CD14-positive monocyte (primary cell): ENCODE data around the gene FGF14. TPM values are rescaled to one million over a fixed set of nuclear protein-coding genes. Genes with fewer than 3 reads are reported as not detected.

Source experiments
- DNase-seq, 3 donors: peaks; one replicate each; pipeline ENCODE4 v3.0.0-alpha.2; 2011 to 2022
- H2AFZ ChIP-seq: 2 replicates; pipeline ENCODE4 v1.6.0; 2012; ENCODE audit warnings: mild to moderate bottlenecking, low read depth, low read length, inconsistent platforms; ENCODE audit not compliant: insufficient read depth, poor library complexity, severe bottlenecking
- H3K27ac ChIP-seq, 2 donors: 1 replicate in 1 of 2; 2 replicates in 1 of 2; pipeline ENCODE4 v1.5.1; 2012 to 2013; ENCODE audit warnings: low read length in 2 of 2, control low read depth in 1 of 2, inconsistent platforms in 1 of 2, low read depth in 1 of 2, mild to moderate bottlenecking in 1 of 2
- H3K27me3 ChIP-seq, 2 donors: one replicate each; pipeline versions ENCODE4 v1.6.0 to v1.6.1; 2011 to 2013; ENCODE audit warnings: low read length in 2 of 2; ENCODE audit not compliant: control insufficient read depth in 2 of 2, insufficient read depth in 2 of 2
- H3K36me3 ChIP-seq, 2 donors: replicated peaks in 1 of 2; 1 replicate in 1 of 2; 2 replicates in 1 of 2; pipeline versions ENCODE4 v1.5.1 to v1.6.1; 2012 to 2013; ENCODE audit warnings: low read length in 2 of 2, control low read depth in 1 of 2, inconsistent platforms in 1 of 2, mild to moderate bottlenecking in 1 of 2; ENCODE audit not compliant: insufficient read depth in 2 of 2, control insufficient read depth in 1 of 2
- H3K4me1 ChIP-seq, 2 donors: 1 replicate in 1 of 2; 2 replicates in 1 of 2; pipeline versions ENCODE4 v1.5.1 to v1.6.1; 2012 to 2013; ENCODE audit warnings: low read length in 2 of 2, control low read depth in 1 of 2, inconsistent platforms in 1 of 2, mild to moderate bottlenecking in 1 of 2, moderate library complexity in 1 of 2; ENCODE audit not compliant: insufficient read depth in 2 of 2, control insufficient read depth in 1 of 2
- H3K4me2 ChIP-seq: replicated peaks from 2 replicates; pipeline ENCODE3; 2012; ENCODE audit warnings: low read length, moderate library complexity, mild to moderate bottlenecking; ENCODE audit not compliant: poor library complexity, severe bottlenecking; ENCODE audit errors: extremely low read depth
- H3K4me3 ChIP-seq, 3 experiments: fragments of 200-600 bp in 1 of 3; sonication (generic) in 1 of 3; replicated peaks in 1 of 3; 1 replicate in 2 of 3; 2 replicates in 1 of 3; pipeline ENCODE4 v1.5.1; 2011 to 2013; ENCODE audit warnings: low read length in 3 of 3, mild to moderate bottlenecking in 3 of 3, control low read depth in 2 of 3, low read depth in 2 of 3, inconsistent platforms in 1 of 3, moderate library complexity in 1 of 3
- H3K79me2 ChIP-seq: 2 replicates; pipeline ENCODE4 v1.6.0; 2012; ENCODE audit warnings: mild to moderate bottlenecking, control low read depth, inconsistent platforms, low read length, moderate library complexity; ENCODE audit not compliant: insufficient read depth
- H3K9ac ChIP-seq: 2 replicates; pipeline ENCODE4 v1.6.0; 2017; ENCODE audit warnings: low read length, mild to moderate bottlenecking; ENCODE audit not compliant: insufficient read depth, poor library complexity, severe bottlenecking
- H3K9me3 ChIP-seq, 2 donors: replicated peaks in 1 of 2; 1 replicate in 1 of 2; 2 replicates in 1 of 2; pipeline versions ENCODE4 v1.5.1 to v1.6.1; 2012 to 2013; ENCODE audit warnings: low read length in 2 of 2, control low read depth in 1 of 2; ENCODE audit not compliant: control insufficient read depth in 1 of 2, insufficient read depth in 1 of 2
- H4K20me1 ChIP-seq: 2 replicates; pipeline ENCODE4 v1.6.0; 2012; ENCODE audit warnings: mild to moderate bottlenecking, low read length, control low read depth, moderate library complexity; ENCODE audit not compliant: insufficient read depth
- H3K27ac Mint-ChIP-seq, 7 donors: one replicate each; pipeline ENCODE4 v1.8.0; 2020; ENCODE audit warnings: mild to moderate bottlenecking in 7 of 7, mixed read lengths in 7 of 7, moderate library complexity in 6 of 7, inconsistent platforms in 2 of 7
- H3K27me3 Mint-ChIP-seq, 3 donors: one replicate each; pipeline ENCODE4 v1.8.0; 2021 to 2022; ENCODE audit warnings: low read depth in 3 of 3, mild to moderate bottlenecking in 3 of 3, mixed read lengths in 3 of 3, moderate library complexity in 3 of 3, inconsistent platforms in 1 of 3
- H3K36me3 Mint-ChIP-seq, 2 donors: one replicate each; pipeline ENCODE4 v1.8.0; 2020; ENCODE audit warnings: mixed read lengths in 2 of 2, inconsistent platforms in 1 of 2, mild to moderate bottlenecking in 1 of 2
- H3K4me1 Mint-ChIP-seq: one replicate; pipeline ENCODE4 v1.8.0; 2020; ENCODE audit warnings: mild to moderate bottlenecking, mixed read lengths
- H3K4me3 Mint-ChIP-seq, 2 donors: one replicate each; pipeline ENCODE4 v1.8.0; 2020; ENCODE audit warnings: mild to moderate bottlenecking in 2 of 2, mixed read lengths in 2 of 2, moderate library complexity in 1 of 2
- H3K9me3 Mint-ChIP-seq, 7 donors: one replicate each; pipeline ENCODE4 v1.8.0; 2020 to 2022; ENCODE audit warnings: mixed read lengths in 7 of 7, mild to moderate bottlenecking in 6 of 7, moderate library complexity in 6 of 7, inconsistent platforms in 2 of 7
- CTCF ChIP-seq: fragments of 200-600 bp; IDR thresholded peaks from one replicate; pipeline ENCODE4 v1.8.0; 2022; ENCODE audit warnings: antibody characterized with exemption, mild to moderate bottlenecking
- WGBS: methylation state at CpG from one replicate; pipeline ENCODE4 v1.1.5; 2013; ENCODE audit warnings: missing lambda C conversion rate; ENCODE audit not compliant: insufficient coverage; 5-methylcytosine and 5-hydroxymethylcytosine counted together
- intact Hi-C, 2 donors: fragments of 100-400 bp; cut with micrococcal nuclease; formaldehyde crosslinking; loops; one replicate each; pipeline versions ENCODE4 v1.15.0 to v1.15.1; 2023
- polyA plus RNA-seq, 3 donors: library from polyadenylated mRNA; depleted of rRNA in 1 of 3; unstranded in 2 of 3; stranded (reverse) in 1 of 3; fragments of 300-500 nt in 2 of 3; fragments of >200 nt in 1 of 3; fragmentation: Illumina TruSeq in 2 of 3; gene quantifications; 1 replicate in 2 of 3; 2 replicates in 1 of 3; pipeline ENCODE4 v1.2.3, GENCODE V29; 2012 to 2021

FGF14 gene
- polyA plus RNA-seq, 3 donors: not detected

- H3K79me2 ChIP-seq: no peaks in the 10 kb centered on the region
- no peak overlapping the region for H2AFZ ChIP-seq
- H4K20me1 ChIP-seq: no peaks in the 10 kb centered on the region
- intact Hi-C loops: no loop called here
- no peaks in the 10 kb centered on the region for H3K36me3 ChIP-seq
- no peak overlapping the region for H3K27ac ChIP-seq
- no peaks in the 10 kb centered on the region for H3K36me3 Mint-ChIP-seq
- TF ChIP-seq CTCF: no peak
- WGBS: 93% methylated on average over 2 of the region's 6 CpGs
- H3K4me1 ChIP-seq: no peaks in the 10 kb centered on the region
- no peak overlapping the region for H3K27ac Mint-ChIP-seq
- peaks cover 0 to 1% (median 1%) of the 10 kb centered on the region in 3 donors for H3K27me3 Mint-ChIP-seq
- no peak overlapping the region for H3K4me3 ChIP-seq
- peaks cover 0 to 5% (median 1%) of the 10 kb centered on the region in 7 donors for H3K9me3 Mint-ChIP-seq
- H3K9me3 ChIP-seq: no peaks in the 10 kb centered on the region
- H3K4me3 Mint-ChIP-seq: no peak overlapping the region
- no peak for DNase-seq
- no peaks in the 10 kb centered on the region for H3K4me1 Mint-ChIP-seq
- H3K27me3 ChIP-seq: no peaks in the 10 kb centered on the region
- no peak overlapping the region for H3K9ac ChIP-seq
- H3K4me2 ChIP-seq: no peak overlapping the region
These were observed 174.1 kb downstream of the FGF14 start for GRCh38 chr13:102227741-102228140.

- no CpG with 5 or more reads among the region's 1 CpG for WGBS
- H3K27me3 ChIP-seq: no peaks in the 10 kb centered on the region
- Mint-ChIP-seq H3K4me1 (no peaks in the 10 kb centered on the region), H3K36me3 (no peaks in the 10 kb centered on the region), H3K9me3 (peaks cover 0 to 5% (median 1%) of the 10 kb centered on the region in 7 donors), H3K4me3 (no peak overlapping the region), H3K27ac (no peak overlapping the region), H3K27me3 (peaks cover 0 to 1% (median 1%) of the 10 kb centered on the region in 3 donors)
- no peaks in the 10 kb centered on the region for H3K4me1 ChIP-seq
- no peak for TF ChIP-seq CTCF
- no peak for DNase-seq
- H3K4me2 ChIP-seq: no peak overlapping the region
- no peak overlapping the region for H3K4me3 ChIP-seq
- no peaks in the 10 kb centered on the region for H3K79me2 ChIP-seq
- H3K36me3 ChIP-seq: no peaks in the 10 kb centered on the region
- no peak overlapping the region for H3K27ac ChIP-seq
- no peak overlapping the region for H3K9ac ChIP-seq
- H3K9me3 ChIP-seq: no peaks in the 10 kb centered on the region
- H2AFZ ChIP-seq: no peak overlapping the region
- H4K20me1 ChIP-seq: no peaks in the 10 kb centered on the region
- intact Hi-C loops: no loop called here
These were observed 175.3 kb downstream of the FGF14 start for GRCh38 chr13:102226591-102226990.
